Esophagus squamous epithelium (tissue), 5 donors: ENCODE data around the gene ABCA12. TPM values are rescaled to one million over a fixed set of nuclear protein-coding genes. Genes with fewer than 3 reads are reported as not detected.

Experiments used
- DNase-seq: peaks from one replicate; lab custom pipeline; 2025; lab: John Stamatoyannopoulos, UW
- H3K27ac ChIP-seq, 4 donors: fragments of 200-600 bp; sonication (generic); one replicate each; pipeline ENCODE4 v1.5.1; 2016 to 2019; ENCODE audit warnings: mild to moderate bottlenecking in 1 of 4
- H3K27me3 ChIP-seq, 4 donors: fragments of 200-600 bp; sonication (generic); 1 replicate in 3 of 4; 2 replicates in 1 of 4; pipeline versions ENCODE4 v1.5.1 to v1.6.0; 2017 to 2021; ENCODE audit warnings: antibody characterized with exemption in 1 of 4
- H3K36me3 ChIP-seq, 3 donors: fragments of 200-600 bp; sonication (generic); one replicate each; pipeline ENCODE4 v1.5.1; 2016 to 2019
- H3K4me1 ChIP-seq, 3 donors: fragments of 200-600 bp; sonication (generic); one replicate each; pipeline ENCODE4 v1.5.1; 2017 to 2019
- H3K4me3 ChIP-seq, 4 donors: fragments of 200-600 bp; sonication (generic); 1 replicate in 3 of 4; 2 replicates in 1 of 4; pipeline ENCODE4 v1.5.1; 2016 to 2019; ENCODE audit warnings: mild to moderate bottlenecking in 2 of 4, moderate library complexity in 1 of 4
- H3K9me3 ChIP-seq, 3 donors: fragments of 200-600 bp; sonication (generic); one replicate each; pipeline ENCODE4 v1.5.1; 2016 to 2019
- POLR2A ChIP-seq, 4 donors: fragments of 450-650 bp; IDR thresholded peaks; one replicate each; pipeline ENCODE4 v1.6.1; 2017; ENCODE audit warnings: antibody characterized with exemption in 4 of 4, mild to moderate bottlenecking in 4 of 4, moderate library complexity in 3 of 4
- WGBS, 2 donors: methylation state at CpG; one replicate each; pipeline ENCODE4 v1.1.5; 2018; 5-methylcytosine and 5-hydroxymethylcytosine counted together
- intact Hi-C: fragments of 100-400 bp; cut with DNase I; formaldehyde crosslinking; loops from one replicate; pipeline ENCODE4 v1.15.0; 2022
- total RNA-seq, 4 donors: library from RNA; depleted of rRNA; stranded (reverse); fragments of >200 nt; gene quantifications; one replicate each; pipeline ENCODE4 v1.1.0, GENCODE V29; 2016
- TF ChIP-seq, protein P1 (sequence below), 6 experiments: fragments of 450-650 bp in 4 of 6; fragments of 200-600 bp in 2 of 6; sonication (generic) in 2 of 6; IDR thresholded peaks; one replicate each; pipeline ENCODE4 v1.5.1; 2016 to 2019; ENCODE audit warnings: antibody characterized with exemption in 6 of 6, mild to moderate bottlenecking in 4 of 6, moderate library complexity in 4 of 6
- donor health status: DM: yes; HTN: yes; CAD: no.

Gene ABCA12
- total RNA-seq, 4 donors from 2014 or later = 1.5 to 45.7 (median 3.8) TPM

- no peak for TF ChIP-seq POLR2A (IDR thresholded peaks at IDR 0.05)
- TF ChIP-seq, protein P1, sequence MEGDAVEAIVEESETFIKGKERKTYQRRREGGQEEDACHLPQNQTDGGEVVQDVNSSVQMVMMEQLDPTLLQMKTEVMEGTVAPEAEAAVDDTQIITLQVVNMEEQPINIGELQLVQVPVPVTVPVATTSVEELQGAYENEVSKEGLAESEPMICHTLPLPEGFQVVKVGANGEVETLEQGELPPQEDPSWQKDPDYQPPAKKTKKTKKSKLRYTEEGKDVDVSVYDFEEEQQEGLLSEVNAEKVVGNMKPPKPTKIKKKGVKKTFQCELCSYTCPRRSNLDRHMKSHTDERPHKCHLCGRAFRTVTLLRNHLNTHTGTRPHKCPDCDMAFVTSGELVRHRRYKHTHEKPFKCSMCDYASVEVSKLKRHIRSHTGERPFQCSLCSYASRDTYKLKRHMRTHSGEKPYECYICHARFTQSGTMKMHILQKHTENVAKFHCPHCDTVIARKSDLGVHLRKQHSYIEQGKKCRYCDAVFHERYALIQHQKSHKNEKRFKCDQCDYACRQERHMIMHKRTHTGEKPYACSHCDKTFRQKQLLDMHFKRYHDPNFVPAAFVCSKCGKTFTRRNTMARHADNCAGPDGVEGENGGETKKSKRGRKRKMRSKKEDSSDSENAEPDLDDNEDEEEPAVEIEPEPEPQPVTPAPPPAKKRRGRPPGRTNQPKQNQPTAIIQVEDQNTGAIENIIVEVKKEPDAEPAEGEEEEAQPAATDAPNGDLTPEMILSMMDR (IDR thresholded peaks at IDR 0.05) = no peak
- H3K9me3 ChIP-seq = no peaks in the 10 kb centered on the region
- intact Hi-C loops = no loop called here
These were observed 5.0 kb upstream of the ABCA12 start for GRCh38 chr2:215143458-215143857.

GRCh38 chr2:215141706-215142105, 3.3 kb upstream of the ABCA12 start:
- no peaks in the 10 kb centered on the region for H3K36me3 ChIP-seq
- intact Hi-C loops = no loop called here
- no peak for DNase-seq
- TF ChIP-seq, protein P1 (IDR thresholded peaks at IDR 0.05) = no peak
- no peak for TF ChIP-seq POLR2A (IDR thresholded peaks at IDR 0.05)
- 92 to 93% methylated on average over 2 of the region's 2 CpGs for WGBS, 2 donors
- H3K9me3 ChIP-seq = no peaks in the 10 kb centered on the region
- H3K27ac ChIP-seq = no peak overlapping the region
- H3K4me3 ChIP-seq = no peak overlapping the region
- peaks cover 5 to 37% (median 5%) of the 10 kb centered on the region in 3 donors for H3K4me1 ChIP-seq
- no peaks in the 10 kb centered on the region for H3K27me3 ChIP-seq

More at GRCh38 chr2:215143458-215143857, 5.0 kb upstream of the ABCA12 start:
- Histone ChIP-seq H3K4me3 (no peak overlapping the region), H3K4me1 (peaks cover 5 to 19% (median 5%) of the 10 kb centered on the region in 3 donors), H3K27me3 (no peaks in the 10 kb centered on the region), H3K36me3 (no peaks in the 10 kb centered on the region), H3K27ac (no peak overlapping the region)
- DNase-seq = no peak

- 27 to 41% methylated on average over 4 of the region's 4 CpGs for WGBS, 2 donors
- H3K9me3 ChIP-seq = no peaks in the 10 kb centered on the region
- TF ChIP-seq POLR2A (IDR thresholded peaks at IDR 0.05) = no peak
- TF ChIP-seq, protein P1 (IDR thresholded peaks at IDR 0.05) = no peak
- DNase-seq = no peak
- H3K4me1 ChIP-seq = peaks cover 5 to 48% (median 5%) of the 10 kb centered on the region in 3 donors
- no peak overlapping the region for H3K4me3 ChIP-seq
- no peak overlapping the region for H3K27ac ChIP-seq
- no peaks in the 10 kb centered on the region for H3K36me3 ChIP-seq
- intact Hi-C loops = no loop called here
- H3K27me3 ChIP-seq = no peaks in the 10 kb centered on the region
These were observed 1.8 kb upstream of the ABCA12 start for GRCh38 chr2:215140166-215140707.

DNA sequence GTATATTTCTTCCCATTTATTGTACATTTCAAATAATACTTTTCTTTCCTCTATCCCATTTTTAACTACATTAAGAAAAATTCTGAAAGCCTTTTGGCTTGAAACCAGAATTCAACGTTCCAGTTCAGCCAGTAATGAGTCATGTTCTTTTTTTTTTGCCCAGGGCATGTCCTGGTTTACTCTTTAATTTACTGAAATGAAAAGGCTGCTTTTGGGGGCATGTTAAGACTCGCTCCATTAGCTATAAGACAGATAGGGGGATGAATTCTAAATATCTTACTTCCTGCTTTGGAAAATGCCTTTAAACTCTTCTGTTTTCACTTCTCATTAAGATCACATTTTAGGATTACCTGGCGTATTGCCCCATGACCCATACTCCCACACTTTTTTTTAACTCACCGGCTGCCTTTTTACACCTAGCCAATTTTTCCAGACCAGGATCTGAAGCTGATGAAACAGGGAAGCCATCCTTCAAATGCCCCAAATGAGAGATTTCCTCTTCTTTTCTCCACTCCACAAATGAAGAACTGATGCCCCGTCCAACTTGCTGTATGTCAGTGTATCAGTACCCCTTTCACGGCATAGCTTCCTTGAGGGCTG, 585 bp downstream of the ABCA12 start:
- H3K27ac ChIP-seq = peak overlapping the region; percentile 43 to 75 (median 66)
- TF ChIP-seq, protein P1 (IDR thresholded peaks at IDR 0.05) = no peak
- TF ChIP-seq POLR2A (IDR thresholded peaks at IDR 0.05) = no peak
- 29% methylated on average over 6 of the region's 6 CpGs for WGBS, 2 donors
- no peak for DNase-seq
- H3K9me3 ChIP-seq = no peaks in the 10 kb centered on the region
- H3K36me3 ChIP-seq = no peaks in the 10 kb centered on the region
- no peaks in the 10 kb centered on the region for H3K27me3 ChIP-seq
- intact Hi-C loops = no loop called here
- peak overlapping the region in 3 of 4 donors; percentile 0 to 32 (median 8) for H3K4me3 ChIP-seq
- peaks cover 5 to 48% (median 5%) of the 10 kb centered on the region in 3 donors for H3K4me1 ChIP-seq

DNA sequence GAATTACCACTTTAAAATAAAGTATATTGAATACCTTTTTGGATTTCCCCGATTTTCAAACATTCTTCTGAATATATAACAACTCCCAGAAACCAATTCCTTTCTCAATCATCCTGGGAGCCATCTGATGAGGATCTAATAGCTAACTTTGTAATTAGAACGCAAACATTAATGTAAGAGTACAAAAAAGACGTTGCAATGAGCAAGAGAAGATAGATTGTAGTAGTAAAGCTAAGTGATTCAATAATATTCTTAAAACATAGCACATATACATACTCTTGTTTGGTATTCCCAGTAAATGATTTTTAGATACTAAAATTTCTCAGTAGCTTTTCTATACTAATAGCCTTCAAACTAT, 1.1 kb downstream of the ABCA12 start:
- H3K4me1 ChIP-seq = peaks cover 5 to 48% (median 5%) of the 10 kb centered on the region in 3 donors
- WGBS, 2 donors = 31 to 44% methylated on average over 3 of the region's 3 CpGs
- no peaks in the 10 kb centered on the region for H3K9me3 ChIP-seq
- no peaks in the 10 kb centered on the region for H3K36me3 ChIP-seq
- DNase-seq = no peak
- intact Hi-C loops = no loop called here
- no peak for TF ChIP-seq POLR2A (IDR thresholded peaks at IDR 0.05)
- TF ChIP-seq, protein P1 (IDR thresholded peaks at IDR 0.05) = no peak
- H3K4me3 ChIP-seq = peak overlapping the region in 3 of 4 donors; percentile 0 to 32 (median 8)
- no peaks in the 10 kb centered on the region for H3K27me3 ChIP-seq
- H3K27ac ChIP-seq = peak overlapping the region; percentile 53 to 75 (median 65)
